AG10803 (cell line): ENCODE measurements around the gene NUPR1.
"Not testable (repeated sequence)": the region's sequence is repeated elsewhere in the genome, so short reads cannot be mapped to it uniquely, and the experiment has no call there.

Source experiments
- DNase-seq: peaks from one replicate; pipeline ENCODE4 v3.0.0; 2010; ENCODE audit warnings: low read depth
- H3K4me3 ChIP-seq: 2 replicates; pipeline ENCODE4 v1.5.1; 2011; ENCODE audit warnings: mild to moderate bottlenecking, low read length, control low read depth
- TF ChIP-seq, protein P1 (sequence below): conservative IDR thresholded peaks from 2 replicates; pipeline ENCODE4 v1.5.1; 2011; ENCODE audit warnings: mild to moderate bottlenecking, low read length, control low read depth, inconsistent platforms

NUPR1 gene

DNA sequence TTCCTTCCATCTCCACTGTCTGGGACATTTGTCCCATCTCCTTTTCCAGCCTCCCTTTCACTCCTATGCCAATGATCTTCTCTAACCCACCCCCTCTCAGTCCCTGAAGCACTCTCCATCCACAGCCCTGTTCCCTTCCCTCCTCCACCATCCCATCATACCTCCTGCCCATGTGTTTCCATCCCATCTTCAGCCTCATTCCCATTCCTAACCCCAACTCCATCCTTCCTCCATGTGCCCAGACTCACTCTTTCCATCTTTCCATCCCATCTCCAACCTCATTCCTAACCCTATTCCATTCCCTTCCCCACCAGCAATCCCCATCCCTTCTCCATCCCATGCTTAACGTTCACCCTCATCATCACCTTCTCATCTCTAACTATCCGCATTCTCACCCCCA, 36.5 kb downstream of the NUPR1 start:
- no peak for DNase-seq
- TF ChIP-seq, protein P1, sequence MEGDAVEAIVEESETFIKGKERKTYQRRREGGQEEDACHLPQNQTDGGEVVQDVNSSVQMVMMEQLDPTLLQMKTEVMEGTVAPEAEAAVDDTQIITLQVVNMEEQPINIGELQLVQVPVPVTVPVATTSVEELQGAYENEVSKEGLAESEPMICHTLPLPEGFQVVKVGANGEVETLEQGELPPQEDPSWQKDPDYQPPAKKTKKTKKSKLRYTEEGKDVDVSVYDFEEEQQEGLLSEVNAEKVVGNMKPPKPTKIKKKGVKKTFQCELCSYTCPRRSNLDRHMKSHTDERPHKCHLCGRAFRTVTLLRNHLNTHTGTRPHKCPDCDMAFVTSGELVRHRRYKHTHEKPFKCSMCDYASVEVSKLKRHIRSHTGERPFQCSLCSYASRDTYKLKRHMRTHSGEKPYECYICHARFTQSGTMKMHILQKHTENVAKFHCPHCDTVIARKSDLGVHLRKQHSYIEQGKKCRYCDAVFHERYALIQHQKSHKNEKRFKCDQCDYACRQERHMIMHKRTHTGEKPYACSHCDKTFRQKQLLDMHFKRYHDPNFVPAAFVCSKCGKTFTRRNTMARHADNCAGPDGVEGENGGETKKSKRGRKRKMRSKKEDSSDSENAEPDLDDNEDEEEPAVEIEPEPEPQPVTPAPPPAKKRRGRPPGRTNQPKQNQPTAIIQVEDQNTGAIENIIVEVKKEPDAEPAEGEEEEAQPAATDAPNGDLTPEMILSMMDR, result no peak
- H3K4me3 ChIP-seq, result no peak overlapping the region

DNA sequence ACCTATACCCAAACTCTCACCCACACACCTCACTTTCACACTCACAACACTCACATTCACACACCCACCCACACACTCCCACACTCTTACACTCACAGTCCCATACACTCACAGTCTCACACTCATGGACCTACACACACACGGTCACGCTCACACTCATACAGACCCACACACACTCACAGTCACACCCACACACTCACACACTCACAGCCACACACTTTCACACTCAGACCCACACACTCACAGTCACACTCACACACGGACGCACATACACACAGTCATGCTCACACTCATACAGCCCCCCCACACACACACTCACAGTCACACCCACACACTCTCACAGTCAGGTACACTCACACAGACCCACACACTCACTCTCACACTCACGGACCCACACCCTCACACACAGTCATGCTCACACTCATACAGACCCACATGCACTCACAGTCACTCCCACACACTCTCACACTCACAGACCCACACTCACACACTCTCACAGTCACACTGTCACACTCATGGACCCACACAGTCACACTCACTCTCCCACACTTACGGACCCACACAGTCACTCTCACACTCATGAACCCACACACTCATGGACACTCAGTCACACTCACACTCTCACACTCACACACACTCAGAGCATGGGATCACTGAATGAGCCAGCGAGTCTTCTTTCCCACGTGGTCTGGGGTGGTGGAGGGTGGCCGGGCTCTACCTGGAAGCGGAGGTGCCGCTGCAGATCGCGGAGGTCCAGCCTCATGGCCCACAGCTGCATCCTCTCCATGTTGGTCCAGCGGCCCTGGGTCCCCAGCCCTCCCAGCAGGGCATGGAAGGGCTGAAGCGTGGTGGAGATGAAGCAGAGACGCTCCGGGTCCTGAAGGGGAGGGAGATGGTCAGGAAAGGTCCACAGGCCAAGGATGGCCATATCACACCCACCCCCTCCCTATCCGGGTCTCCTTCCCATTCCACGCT, 37.2 kb downstream of the NUPR1 start:
- DNase-seq, result no peak
- no peak overlapping the region for H3K4me3 ChIP-seq
- TF ChIP-seq, protein P1, result no peak

DNA sequence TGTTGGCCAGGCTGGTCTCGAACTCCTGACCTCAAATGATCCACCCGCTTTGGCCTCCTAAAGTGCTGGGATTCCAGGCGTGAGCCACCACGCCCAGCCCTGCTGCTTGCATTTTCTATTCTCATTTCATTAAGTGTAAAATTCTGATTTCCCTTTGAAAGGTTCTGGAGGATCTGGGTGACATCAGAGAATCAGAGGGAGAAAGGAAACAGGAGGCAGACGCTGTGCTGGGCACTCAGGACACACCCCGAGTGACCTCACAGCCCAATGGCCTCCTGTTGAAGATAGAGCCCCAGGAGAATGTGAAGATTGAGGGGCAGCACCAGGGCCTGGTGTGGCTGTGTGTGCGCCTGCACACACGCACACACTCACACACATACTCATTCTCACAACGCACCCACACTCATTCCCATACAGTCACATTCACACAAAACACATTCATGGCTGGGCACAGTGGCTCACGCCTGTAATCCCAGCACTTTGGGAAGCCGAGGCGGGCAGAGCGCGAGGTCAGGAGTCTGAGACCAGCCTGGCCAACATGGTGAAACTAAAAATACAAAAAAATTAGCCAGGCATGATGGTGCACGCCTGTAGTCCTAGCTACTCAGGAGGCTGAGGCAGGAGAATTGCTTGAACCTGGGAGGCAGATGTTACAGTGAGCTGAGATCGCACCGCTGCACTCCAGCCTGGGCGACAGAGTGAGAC, 38.1 kb downstream of the NUPR1 start:
- not testable (repeated sequence) for DNase-seq

DNA sequence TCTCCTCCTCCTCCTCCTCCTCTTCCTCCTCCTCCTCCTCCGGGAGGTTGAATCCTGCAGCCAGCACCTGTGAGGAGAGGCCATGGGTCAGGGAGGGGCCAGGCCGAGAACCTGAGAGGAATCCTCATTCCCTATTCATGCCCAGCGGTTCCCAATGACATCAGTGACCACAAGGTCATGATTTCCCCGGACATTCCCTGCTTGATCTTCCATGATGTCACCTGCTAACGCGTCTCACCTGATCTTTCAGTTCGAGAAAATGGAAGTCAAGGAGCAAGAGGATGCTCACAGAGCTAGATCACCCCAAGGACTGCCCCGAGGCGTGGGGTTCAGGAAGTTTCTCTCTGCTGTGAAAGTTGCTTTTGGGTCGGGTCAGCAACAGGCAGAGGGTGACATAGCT, 38.9 kb downstream of the NUPR1 start:
- no peak for DNase-seq
- H3K4me3 ChIP-seq, result no peak overlapping the region
- TF ChIP-seq, protein P1, result no peak

More for the DNA sequence above, 38.1 kb downstream of the NUPR1 start:
- H3K4me3 ChIP-seq, result not testable (repeated sequence)

DNA sequence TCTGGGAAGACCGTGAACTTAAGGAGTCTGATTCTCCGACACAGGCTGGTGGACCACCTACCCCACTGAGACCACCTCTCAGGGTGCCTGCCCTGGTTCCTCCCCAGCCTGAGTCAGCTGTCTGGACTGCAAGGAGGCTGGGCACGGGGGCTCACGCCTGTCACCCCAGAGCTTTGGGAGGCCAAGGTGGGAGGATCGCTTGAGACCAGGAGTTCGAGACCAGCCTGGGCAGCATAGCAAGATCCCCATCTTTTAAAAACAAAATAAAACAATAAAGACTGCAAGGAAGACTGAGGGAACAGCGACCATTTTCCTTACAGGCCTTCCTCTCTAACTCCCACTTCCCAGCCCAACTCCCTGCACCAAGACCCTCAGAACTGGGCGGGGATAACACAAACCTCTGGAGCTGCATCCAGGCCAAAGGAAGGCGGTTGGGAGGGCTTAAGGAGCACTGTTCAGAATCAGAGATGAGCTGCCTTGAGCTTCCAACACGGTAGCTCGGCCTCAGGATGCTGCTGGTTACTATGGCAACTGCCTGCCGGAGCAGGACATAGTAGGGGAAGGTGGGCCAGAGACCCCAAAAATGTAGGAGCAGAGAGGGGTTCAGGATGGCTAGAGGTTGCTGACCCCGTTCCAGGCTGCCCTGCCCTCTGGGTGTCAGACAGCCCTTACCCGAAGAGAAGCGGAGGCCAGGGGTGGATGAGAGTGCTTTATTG, 40.0 kb downstream of the NUPR1 start:
- no peak overlapping the region for H3K4me3 ChIP-seq
- TF ChIP-seq, protein P1, result no peak
- DNase-seq, result no peak

DNA sequence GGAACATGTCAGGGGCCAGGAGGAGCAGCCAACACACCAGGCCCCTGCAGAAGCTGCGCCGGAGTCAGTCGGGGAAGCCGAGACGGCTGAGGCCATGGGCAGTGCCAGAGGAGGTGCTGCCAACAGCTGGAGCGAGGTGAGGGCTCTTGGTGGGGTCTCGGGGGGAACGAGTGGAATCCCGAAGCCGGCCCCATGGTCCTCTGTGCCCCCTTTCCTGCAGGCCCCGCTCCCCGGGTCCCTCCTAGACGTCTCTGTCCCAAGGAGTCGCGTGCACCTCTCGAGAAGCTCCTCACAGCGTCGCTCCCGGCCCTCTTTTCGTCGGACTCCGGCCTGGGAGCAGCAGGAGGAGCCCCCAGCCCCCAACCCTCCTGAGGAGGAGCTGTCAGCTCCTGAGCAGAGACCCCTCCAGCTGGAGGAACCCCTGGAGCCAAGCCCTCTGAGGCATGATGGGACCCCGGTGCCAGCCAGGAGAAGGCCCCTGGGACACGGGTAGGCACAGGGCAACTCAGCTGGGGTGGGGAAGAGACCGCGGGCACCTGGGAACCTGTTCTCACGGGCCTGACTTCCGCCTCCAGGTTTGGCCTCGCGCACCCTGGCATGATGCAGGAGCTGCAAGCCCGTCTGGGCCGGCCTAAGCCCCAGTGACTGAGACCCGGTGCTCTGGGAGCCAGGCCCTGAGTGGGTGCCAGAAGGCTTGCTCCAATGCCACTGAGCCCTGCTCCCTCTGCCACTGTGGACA, 40.7 kb downstream of the NUPR1 start:
- TF ChIP-seq, protein P1, result no peak
- H3K4me3 ChIP-seq, result no peak overlapping the region
- no peak for DNase-seq

DNA sequence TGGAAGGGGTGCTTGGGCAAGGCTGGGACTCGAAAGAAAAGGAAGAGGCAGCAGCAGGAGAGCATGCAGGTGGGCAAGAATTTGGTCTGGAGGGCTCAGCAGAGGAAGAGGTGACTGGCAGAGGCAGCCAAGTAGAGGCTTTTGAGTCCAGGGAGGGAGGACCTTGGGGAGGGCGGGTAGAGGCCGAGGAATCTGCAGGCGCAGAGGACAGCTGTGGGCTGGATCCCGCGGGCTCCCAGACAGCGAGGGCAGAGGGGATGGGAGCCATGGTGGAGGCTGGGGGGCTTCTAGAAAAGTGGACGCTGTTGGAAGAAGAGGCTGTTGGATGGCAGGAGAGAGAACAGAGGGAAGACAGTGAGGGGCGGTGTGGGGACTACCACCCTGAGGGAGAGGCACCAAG, 41.4 kb downstream of the NUPR1 start:
- TF ChIP-seq, protein P1, result no peak
- no peak overlapping the region for H3K4me3 ChIP-seq
- no peak for DNase-seq
